ENCODE measurements around the gene NRP1. TPM values are rescaled to one million over a fixed set of nuclear protein-coding genes. Genes with fewer than 3 reads are reported as not detected.

Gene NRP1
- total and polyA plus RNA-seq, 4 donors, result 14.6 to 55.6 (median 37.8) TPM

- no peaks in the 10 kb centered on the region for H3K9me3 ChIP-seq (ENCODE audit: control insufficient read depth in 4 of 4, low read length in 3 of 4)
- no peak for DNase-seq (ENCODE audit: low spot score)
- 91% methylated on average over 3 of the region's 3 CpGs for WGBS
- H3K27ac ChIP-seq (ENCODE audit: low read depth in 1 of 2, low read length in 2 of 2), result no peak overlapping the region
- TF ChIP-seq SP1 (IDR thresholded peaks at IDR 0.05), result peak; percentile 40
- TF ChIP-seq RAD21 (IDR thresholded peaks at IDR 0.05), result no peak
- TF ChIP-seq, protein P1, sequence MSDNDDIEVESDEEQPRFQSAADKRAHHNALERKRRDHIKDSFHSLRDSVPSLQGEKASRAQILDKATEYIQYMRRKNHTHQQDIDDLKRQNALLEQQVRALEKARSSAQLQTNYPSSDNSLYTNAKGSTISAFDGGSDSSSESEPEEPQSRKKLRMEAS (IDR thresholded peaks at IDR 0.05), result no peak
- no peak for TF ChIP-seq FOXA1 (IDR thresholded peaks at IDR 0.05)
- peak; percentile 26 for TF ChIP-seq NR2F2 (IDR thresholded peaks at IDR 0.05)
- TF ChIP-seq EGR1 (IDR thresholded peaks at IDR 0.05; ENCODE audit: low read depth in 2 of 2), result no peak
- no peak for TF ChIP-seq HNF4A (conservative IDR thresholded peaks at IDR 0.05)
- TF ChIP-seq, protein P2, sequence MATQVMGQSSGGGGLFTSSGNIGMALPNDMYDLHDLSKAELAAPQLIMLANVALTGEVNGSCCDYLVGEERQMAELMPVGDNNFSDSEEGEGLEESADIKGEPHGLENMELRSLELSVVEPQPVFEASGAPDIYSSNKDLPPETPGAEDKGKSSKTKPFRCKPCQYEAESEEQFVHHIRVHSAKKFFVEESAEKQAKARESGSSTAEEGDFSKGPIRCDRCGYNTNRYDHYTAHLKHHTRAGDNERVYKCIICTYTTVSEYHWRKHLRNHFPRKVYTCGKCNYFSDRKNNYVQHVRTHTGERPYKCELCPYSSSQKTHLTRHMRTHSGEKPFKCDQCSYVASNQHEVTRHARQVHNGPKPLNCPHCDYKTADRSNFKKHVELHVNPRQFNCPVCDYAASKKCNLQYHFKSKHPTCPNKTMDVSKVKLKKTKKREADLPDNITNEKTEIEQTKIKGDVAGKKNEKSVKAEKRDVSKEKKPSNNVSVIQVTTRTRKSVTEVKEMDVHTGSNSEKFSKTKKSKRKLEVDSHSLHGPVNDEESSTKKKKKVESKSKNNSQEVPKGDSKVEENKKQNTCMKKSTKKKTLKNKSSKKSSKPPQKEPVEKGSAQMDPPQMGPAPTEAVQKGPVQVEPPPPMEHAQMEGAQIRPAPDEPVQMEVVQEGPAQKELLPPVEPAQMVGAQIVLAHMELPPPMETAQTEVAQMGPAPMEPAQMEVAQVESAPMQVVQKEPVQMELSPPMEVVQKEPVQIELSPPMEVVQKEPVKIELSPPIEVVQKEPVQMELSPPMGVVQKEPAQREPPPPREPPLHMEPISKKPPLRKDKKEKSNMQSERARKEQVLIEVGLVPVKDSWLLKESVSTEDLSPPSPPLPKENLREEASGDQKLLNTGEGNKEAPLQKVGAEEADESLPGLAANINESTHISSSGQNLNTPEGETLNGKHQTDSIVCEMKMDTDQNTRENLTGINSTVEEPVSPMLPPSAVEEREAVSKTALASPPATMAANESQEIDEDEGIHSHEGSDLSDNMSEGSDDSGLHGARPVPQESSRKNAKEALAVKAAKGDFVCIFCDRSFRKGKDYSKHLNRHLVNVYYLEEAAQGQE (IDR thresholded peaks at IDR 0.05), result peak; percentile 66
- TF ChIP-seq CTCF (IDR thresholded peaks at IDR 0.05; ENCODE audit: low read depth, low read length, missing input control), result no peak
- no peak for TF ChIP-seq GABPA (IDR thresholded peaks at IDR 0.05 in 1 of 2, conservative IDR thresholded peaks at IDR 0.05 in 1 of 2)
- TF ChIP-seq RXRA (IDR thresholded peaks at IDR 0.05), result peak in 1 of 2 donors; percentile 21
- TF ChIP-seq JUND (IDR thresholded peaks at IDR 0.05), result no peak
- no peak for TF ChIP-seq ATF3 (IDR thresholded peaks at IDR 0.05)
- TF ChIP-seq TAF1 (conservative IDR thresholded peaks at IDR 0.05), result no peak
- no peak for TF ChIP-seq HNF4G (IDR thresholded peaks at IDR 0.05)
- TF ChIP-seq FOXA2 (IDR thresholded peaks at IDR 0.05), result no peak
- TF ChIP-seq YY1 (IDR thresholded peaks at IDR 0.05), result no peak
- no peak for TF ChIP-seq ZBTB33 (IDR thresholded peaks at IDR 0.05)
- H3K27me3 ChIP-seq (ENCODE audit: control insufficient read depth in 4 of 4, insufficient read depth in 4 of 4, low read length in 3 of 4), result no peaks in the 10 kb centered on the region
- peaks cover 0 to 31% (median 27%) of the 10 kb centered on the region in 4 donors for H3K36me3 ChIP-seq (ENCODE audit: control insufficient read depth in 4 of 4, insufficient read depth in 3 of 4, low read depth in 1 of 4, low read length in 3 of 4)
- no peaks in the 10 kb centered on the region for H3K4me1 ChIP-seq (ENCODE audit: control insufficient read depth in 4 of 4, insufficient read depth in 4 of 4, low read length in 3 of 4)
- H3K4me3 ChIP-seq (ENCODE audit: low read depth in 1 of 3, low read length in 3 of 3), result no peak overlapping the region
- no peak overlapping the region for H3K9ac ChIP-seq (ENCODE audit: low read depth in 1 of 2, low read length in 2 of 2)
Observed at GRCh38 chr10:33215635-33216034, 118.8 kb downstream of the NRP1 start.
